ENCODE data around the gene ZBTB17. TPM values are rescaled to one million over a fixed set of nuclear protein-coding genes. Genes with fewer than 3 reads are reported as not detected.

ZBTB17 gene
- total and polyA plus RNA-seq, 10 of the 15 experiments (the other 5 are each of a cell fraction or from before 2014, with no cell fraction given): 0.87 to 59.4 (median 38.7) TPM

DNA sequence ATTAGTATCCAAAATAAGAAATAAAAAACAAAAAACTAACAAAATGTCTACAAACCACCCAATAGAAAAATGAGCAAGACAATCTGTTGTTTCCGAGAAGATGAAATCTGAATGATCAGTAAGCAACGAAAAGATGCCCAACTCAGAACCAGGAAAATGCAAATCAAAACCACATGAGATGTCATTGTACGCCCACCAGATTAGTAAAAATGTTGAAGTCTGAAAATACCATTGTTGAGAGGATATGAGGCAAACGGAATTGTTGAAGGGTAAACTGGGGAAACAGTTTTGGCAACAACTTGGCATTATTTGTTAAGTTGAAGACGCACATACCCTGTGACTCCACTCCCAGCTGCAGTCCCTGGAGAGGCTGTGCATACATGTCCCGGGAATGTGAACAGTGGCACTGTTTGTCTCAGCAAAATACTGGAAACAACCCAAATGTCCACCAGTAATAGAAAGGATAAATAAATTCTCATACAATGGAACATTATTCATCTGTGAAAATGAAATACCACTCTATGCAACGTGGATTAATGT is 10.6 kb downstream of the ZBTB17 start:
- Histone ChIP-seq H3K9me3 (replicated peaks; ENCODE audit: control insufficient read depth, insufficient read depth, low read length) (peaks cover 6% of the 10 kb centered on the region; the same call in 2 of the 3 replicates), H3K9ac (ENCODE audit: control insufficient read depth, insufficient read depth, low read length) (peak overlapping the region; percentile 58), H3K27me3 (replicated peaks in 1 of 2; ENCODE audit: control insufficient read depth in 2 of 2, insufficient read depth in 2 of 2, low read length in 1 of 2) (no peaks in the 10 kb centered on the region), H4K20me1 (ENCODE audit: control insufficient read depth, insufficient read depth) (no peaks in the 10 kb centered on the region), H3K4me1 (ENCODE audit: control insufficient read depth, insufficient read depth, low read length) (peaks cover 55% of the 10 kb centered on the region), H2AFZ (ENCODE audit: control insufficient read depth, low read depth, low read length) (no peak overlapping the region), H3K36me3 (ENCODE audit: control insufficient read depth in 2 of 2, insufficient read depth in 2 of 2, low read length in 1 of 2) (peaks cover 8 to 17% of the 10 kb centered on the region in 2 experiments), H3K4me3 (peak overlapping the region; percentile 43; the same call in 1 of the 2 replicates), H3K79me2 (ENCODE audit: control insufficient read depth, insufficient read depth, low read length) (peaks cover 31% of the 10 kb centered on the region), H3K27ac (ENCODE audit: control insufficient read depth, insufficient read depth) (peak overlapping the region; percentile 87), H3K4me2 (ENCODE audit: control insufficient read depth, insufficient read depth) (peak overlapping the region; percentile 99)
- ChIA-PET SMC1A (ENCODE audit: uncharacterized antibody, unreplicated experiment) (interaction anchor here (0.5 to 9.1 kb wide), 9 partner anchors 10 to 150 kb away, joined by 3 to 78 read pairs (median 3); partner anchors contain the start of gene ZBTB17), POLR2A (interaction anchor here (0.8 to 5.4 kb wide), 5 partner anchors 10 to 107 kb away, joined by 3 to 47 read pairs (median 4); partner anchors contain the start of gene ZBTB17), RAD21 (ENCODE audit: unreplicated experiment) (interaction anchor here (0.7 to 9.8 kb wide), 8 partner anchors 9 to 132 kb away, joined by 3 to 116 read pairs (median 8); partner anchors contain the start of gene ZBTB17), CTCF (interaction anchor here (1.0 to 10.1 kb wide), 6 partner anchors 9 to 132 kb away, joined by 3 to 68 read pairs (median 4); partner anchors contain the start of gene ZBTB17)
- DNase-seq (ENCODE audit: low read depth, low spot score) (peak; percentile 82), ATAC-seq (peak; percentile 39), FAIRE-seq (peak; percentile 87)
- in situ Hi-C loops (cut with MboI) (no loop called here), intact Hi-C loops (cut with micrococcal nuclease; ENCODE audit: unreplicated experiment) (loop anchor here (5.0 kb wide), 1 partner anchor 118 kb away; the partner anchor contains the start of gene SPEN)
- WGBS (ENCODE audit: insufficient coverage, insufficient replicate concordance, low lambda C conversion rate, missing lambda C conversion rate): under 1% methylated on average over 7 of the region's 7 CpGs
- BruUV-seq (replicated peaks): no TSS peak
- TF ChIP-seq KLF5 (IDR thresholded peaks at IDR 0.05; ENCODE audit: partially characterized antibody): no peak
- 0 out of 2 replicates have a peak, but pooled peaks have one; percentile 53 for TF ChIP-seq MTA3 (IDR thresholded peaks at IDR 0.05; ENCODE audit: borderline replicate concordance, low read length)
- peak; percentile 56; the same call in 1 of the 2 replicates for TF ChIP-seq TBL1XR1 (IDR thresholded peaks at IDR 0.05; ENCODE audit: low read depth, low read length)
- no peak for TF ChIP-seq SREBF2 (IDR thresholded peaks at IDR 0.05; ENCODE audit: low read length)
- TF ChIP-seq TCF12 (IDR thresholded peaks at IDR 0.05; ENCODE audit: low read depth, low read length): no peak
- TF ChIP-seq SP1 (IDR thresholded peaks at IDR 0.05; ENCODE audit: low read depth, low read length): peak; percentile 50
- TF ChIP-seq CREB1 (IDR thresholded peaks at IDR 0.05; ENCODE audit: low read depth): no peak
- peak; percentile 35 to 76; a peak in 2 of 4 replicates for TF ChIP-seq EP300 (IDR thresholded peaks at IDR 0.05; ENCODE audit: borderline replicate concordance in 1 of 2, control insufficient read depth in 1 of 2, low read depth in 2 of 2, low read length in 2 of 2)
- no peak for TF ChIP-seq NR2F1 (conservative IDR thresholded peaks at IDR 0.05)
- TF ChIP-seq, protein P1, sequence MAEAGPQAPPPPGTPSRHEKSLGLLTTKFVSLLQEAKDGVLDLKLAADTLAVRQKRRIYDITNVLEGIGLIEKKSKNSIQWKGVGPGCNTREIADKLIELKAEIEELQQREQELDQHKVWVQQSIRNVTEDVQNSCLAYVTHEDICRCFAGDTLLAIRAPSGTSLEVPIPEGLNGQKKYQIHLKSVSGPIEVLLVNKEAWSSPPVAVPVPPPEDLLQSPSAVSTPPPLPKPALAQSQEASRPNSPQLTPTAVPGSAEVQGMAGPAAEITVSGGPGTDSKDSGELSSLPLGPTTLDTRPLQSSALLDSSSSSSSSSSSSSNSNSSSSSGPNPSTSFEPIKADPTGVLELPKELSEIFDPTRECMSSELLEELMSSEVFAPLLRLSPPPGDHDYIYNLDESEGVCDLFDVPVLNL (IDR thresholded peaks at IDR 0.05; ENCODE audit: low read depth, low read length): no peak
- TF ChIP-seq POLR2AphosphoS2 (IDR thresholded peaks at IDR 0.05; ENCODE audit: low read depth, low read length): no peak
- no peak for TF ChIP-seq FOXK2 (IDR thresholded peaks at IDR 0.05)
- TF ChIP-seq PML (IDR thresholded peaks at IDR 0.05; ENCODE audit: low read length): no peak; the same call in 1 of the 2 replicates
- no peak for TF ChIP-seq ZNF622 (IDR thresholded peaks at IDR 0.05)
- no peak for TF ChIP-seq NFXL1 (IDR thresholded peaks at IDR 0.05; ENCODE audit: borderline replicate concordance)
- TF ChIP-seq, protein P2, sequence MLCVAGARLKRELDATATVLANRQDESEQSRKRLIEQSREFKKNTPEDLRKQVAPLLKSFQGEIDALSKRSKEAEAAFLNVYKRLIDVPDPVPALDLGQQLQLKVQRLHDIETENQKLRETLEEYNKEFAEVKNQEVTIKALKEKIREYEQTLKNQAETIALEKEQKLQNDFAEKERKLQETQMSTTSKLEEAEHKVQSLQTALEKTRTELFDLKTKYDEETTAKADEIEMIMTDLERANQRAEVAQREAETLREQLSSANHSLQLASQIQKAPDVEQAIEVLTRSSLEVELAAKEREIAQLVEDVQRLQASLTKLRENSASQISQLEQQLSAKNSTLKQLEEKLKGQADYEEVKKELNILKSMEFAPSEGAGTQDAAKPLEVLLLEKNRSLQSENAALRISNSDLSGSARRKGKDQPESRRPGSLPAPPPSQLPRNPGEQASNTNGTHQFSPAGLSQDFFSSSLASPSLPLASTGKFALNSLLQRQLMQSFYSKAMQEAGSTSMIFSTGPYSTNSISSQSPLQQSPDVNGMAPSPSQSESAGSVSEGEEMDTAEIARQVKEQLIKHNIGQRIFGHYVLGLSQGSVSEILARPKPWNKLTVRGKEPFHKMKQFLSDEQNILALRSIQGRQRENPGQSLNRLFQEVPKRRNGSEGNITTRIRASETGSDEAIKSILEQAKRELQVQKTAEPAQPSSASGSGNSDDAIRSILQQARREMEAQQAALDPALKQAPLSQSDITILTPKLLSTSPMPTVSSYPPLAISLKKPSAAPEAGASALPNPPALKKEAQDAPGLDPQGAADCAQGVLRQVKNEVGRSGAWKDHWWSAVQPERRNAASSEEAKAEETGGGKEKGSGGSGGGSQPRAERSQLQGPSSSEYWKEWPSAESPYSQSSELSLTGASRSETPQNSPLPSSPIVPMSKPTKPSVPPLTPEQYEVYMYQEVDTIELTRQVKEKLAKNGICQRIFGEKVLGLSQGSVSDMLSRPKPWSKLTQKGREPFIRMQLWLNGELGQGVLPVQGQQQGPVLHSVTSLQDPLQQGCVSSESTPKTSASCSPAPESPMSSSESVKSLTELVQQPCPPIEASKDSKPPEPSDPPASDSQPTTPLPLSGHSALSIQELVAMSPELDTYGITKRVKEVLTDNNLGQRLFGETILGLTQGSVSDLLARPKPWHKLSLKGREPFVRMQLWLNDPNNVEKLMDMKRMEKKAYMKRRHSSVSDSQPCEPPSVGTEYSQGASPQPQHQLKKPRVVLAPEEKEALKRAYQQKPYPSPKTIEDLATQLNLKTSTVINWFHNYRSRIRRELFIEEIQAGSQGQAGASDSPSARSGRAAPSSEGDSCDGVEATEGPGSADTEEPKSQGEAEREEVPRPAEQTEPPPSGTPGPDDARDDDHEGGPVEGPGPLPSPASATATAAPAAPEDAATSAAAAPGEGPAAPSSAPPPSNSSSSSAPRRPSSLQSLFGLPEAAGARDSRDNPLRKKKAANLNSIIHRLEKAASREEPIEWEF (IDR thresholded peaks at IDR 0.05; ENCODE audit: insufficient replicate concordance, low read depth, low read length): no peak
- TF ChIP-seq PAX8 (IDR thresholded peaks at IDR 0.05): no peak
- TF ChIP-seq SIN3A (IDR thresholded peaks at IDR 0.05; ENCODE audit: low read depth, low read length): no peak
- no peak for TF ChIP-seq ASH2L (IDR thresholded peaks at IDR 0.05; ENCODE audit: borderline replicate concordance, low read depth)
